ENCODE data around the gene HES4.

Gene HES4

GRCh38 chr1:965526-966134, 34.3 kb downstream of the HES4 start:
- DNase-seq (ENCODE audit: low spot score) = no peak

- DNase-seq (ENCODE audit: low spot score) = no peak
Observed at GRCh38 chr1:964691-965525, 35.0 kb downstream of the HES4 start.

GRCh38 chr1:963746-964525, 36.0 kb downstream of the HES4 start:
- DNase-seq (ENCODE audit: low spot score) = no peak

GRCh38 chr1:963301-963651, 36.6 kb downstream of the HES4 start:
- DNase-seq (ENCODE audit: low spot score) = no peak

GRCh38 chr1:962381-963300, 37.3 kb downstream of the HES4 start:
- no peak for DNase-seq (ENCODE audit: low spot score)

GRCh38 chr1:961132-961669, 38.7 kb downstream of the HES4 start:
- peak; percentile 62 for DNase-seq (ENCODE audit: low spot score)

GRCh38 chr1:960363-961131, 39.4 kb downstream of the HES4 start, which contains the start of gene KLHL17:
Gene KLHL17 (plus strand): TSS chr1:960584. CDS start chr1:960694, 110 bp downstream.
- peak; percentile 92 for DNase-seq (ENCODE audit: low spot score)

GRCh38 chr1:959731-960362, 40.0 kb downstream of the HES4 start:
- DNase-seq (ENCODE audit: low spot score) = no peak

- peak; percentile 96 for DNase-seq (ENCODE audit: low spot score)
Observed at GRCh38 chr1:958823-959730, 40.8 kb downstream of the HES4 start, which contains the start of gene NOC2L. Gene NOC2L (minus strand): TSS chr1:959256. CDS start chr1:959240, 16 bp downstream.

GRCh38 chr1:956636-957035, 43.3 kb downstream of the HES4 start:
- DNase-seq (ENCODE audit: low spot score) = no peak

- no peak for DNase-seq (ENCODE audit: low spot score)
Observed at GRCh38 chr1:955474-955873, 44.4 kb downstream of the HES4 start.

- DNase-seq (ENCODE audit: low spot score) = no peak
Observed at GRCh38 chr1:954927-955326, 45.0 kb downstream of the HES4 start.

- DNase-seq (ENCODE audit: low spot score) = no peak
Observed at GRCh38 chr1:953524-954320, 46.2 kb downstream of the HES4 start.

GRCh38 chr1:952603-953002, 47.3 kb downstream of the HES4 start:
- no peak for DNase-seq (ENCODE audit: low spot score)

GRCh38 chr1:952201-952600, 47.7 kb downstream of the HES4 start:
- no peak for DNase-seq (ENCODE audit: low spot score)

- no peak for DNase-seq (ENCODE audit: low spot score)
Observed at GRCh38 chr1:951364-951763, 48.5 kb downstream of the HES4 start.

- DNase-seq (ENCODE audit: low spot score) = no peak
Observed at GRCh38 chr1:950881-951280, 49.0 kb downstream of the HES4 start.

GRCh38 chr1:950268-950667, 49.6 kb downstream of the HES4 start:
- DNase-seq (ENCODE audit: low spot score) = no peak
